Measurements from ENCODE around the gene CYRIA. TPM values are rescaled to one million over a fixed set of nuclear protein-coding genes. Genes with fewer than 3 reads are reported as not detected.

Gene CYRIA
- total RNA-seq, 6 experiments from 2014 or later = 1.6 to 6.3 (median 3.1) TPM

- no peak for ATAC-seq
- intact Hi-C loops (cut with DNase I) = no loop called here
- Histone ChIP-seq H3K4me1 (peaks cover 0 to 20% (median 8%) of the 10 kb centered on the region in 4 donors), H3K27ac (no peak overlapping the region), H3K27me3 (no peaks in the 10 kb centered on the region), H3K4me3 (no peak overlapping the region), H3K36me3 (no peaks in the 10 kb centered on the region), H3K9me3 (no peaks in the 10 kb centered on the region)
- WGBS (ENCODE audit: insufficient coverage, low coverage, low lambda C conversion rate, missing lambda C conversion rate) = 76% methylated on average over 5 of the region's 5 CpGs
- no peak for TF ChIP-seq CTCF (IDR thresholded peaks at IDR 0.05)
- no peak for TF ChIP-seq POLR2A (IDR thresholded peaks at IDR 0.05)
- DNase-seq = no peak
Measured at GRCh38 chr2:16707014-16707623, 41.5 kb upstream of the CYRIA start.

GRCh38 chr2:16700551-16701259, 35.1 kb upstream of the CYRIA start:
- Histone ChIP-seq H3K4me1 (peaks cover 0 to 9% (median 0%) of the 10 kb centered on the region in 4 donors), H3K27ac (no peak overlapping the region), H3K9me3 (no peaks in the 10 kb centered on the region), H3K27me3 (no peaks in the 10 kb centered on the region), H3K4me3 (no peak overlapping the region), H3K36me3 (no peaks in the 10 kb centered on the region)
- WGBS (ENCODE audit: insufficient coverage, low coverage, low lambda C conversion rate, missing lambda C conversion rate) = 39% methylated on average over 9 of the region's 11 CpGs
- ATAC-seq = peak in 1 of 4 donors; percentile 32
- DNase-seq = no peak
- intact Hi-C loops (cut with DNase I) = no loop called here
- TF ChIP-seq POLR2A (IDR thresholded peaks at IDR 0.05) (no peak), CTCF (IDR thresholded peaks at IDR 0.05) (no peak)

- Histone ChIP-seq H3K4me1 (no peaks in the 10 kb centered on the region), H3K36me3 (no peaks in the 10 kb centered on the region), H3K4me3 (no peak overlapping the region), H3K27me3 (no peaks in the 10 kb centered on the region), H3K27ac (no peak overlapping the region), H3K9me3 (no peaks in the 10 kb centered on the region)
- intact Hi-C loops (cut with DNase I) = no loop called here
- TF ChIP-seq CTCF (IDR thresholded peaks at IDR 0.05) (no peak), POLR2A (IDR thresholded peaks at IDR 0.05) (no peak)
- 65% methylated on average over 4 of the region's 4 CpGs for WGBS (ENCODE audit: insufficient coverage, low coverage, low lambda C conversion rate, missing lambda C conversion rate)
- no peak for DNase-seq
- no peak for ATAC-seq
Measured at GRCh38 chr2:16693854-16694253, 28.2 kb upstream of the CYRIA start.

DNA sequence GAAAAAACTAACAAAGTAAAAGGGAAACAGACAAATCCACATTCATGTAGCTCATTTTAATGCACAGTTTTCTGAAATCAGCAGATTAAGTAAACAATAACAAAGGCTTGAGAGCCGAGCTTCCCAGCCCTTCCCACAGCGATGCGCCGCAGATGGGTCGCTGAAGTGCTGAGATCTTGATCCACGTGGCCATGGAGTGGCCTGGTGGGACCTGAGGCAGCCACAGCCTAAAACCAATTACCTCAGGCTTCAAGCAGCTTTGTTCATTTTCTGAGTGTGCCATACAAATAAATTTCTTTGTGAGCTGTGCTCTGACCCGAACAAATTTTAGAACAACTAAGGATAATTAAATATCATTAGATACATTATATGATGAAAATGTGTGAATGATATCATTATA, 25.6 kb upstream of the CYRIA start:
- no peak overlapping the region for H3K4me3 ChIP-seq
- no peaks in the 10 kb centered on the region for H3K27me3 ChIP-seq
- H3K4me1 ChIP-seq = no peaks in the 10 kb centered on the region
- ATAC-seq (no peak), DNase-seq (no peak)
- WGBS (ENCODE audit: insufficient coverage, low coverage, low lambda C conversion rate, missing lambda C conversion rate) = 83% methylated on average over 7 of the region's 7 CpGs
- no peak overlapping the region for H3K27ac ChIP-seq
- no peaks in the 10 kb centered on the region for H3K36me3 ChIP-seq
- TF ChIP-seq CTCF (IDR thresholded peaks at IDR 0.05) (no peak), POLR2A (IDR thresholded peaks at IDR 0.05) (no peak)
- H3K9me3 ChIP-seq = no peaks in the 10 kb centered on the region
- intact Hi-C loops (cut with DNase I) = no loop called here
